Suprapubic skin (tissue), 4 donors: ENCODE data around the gene SNX13.

Experiments
- CTCF ChIP-seq, 2 donors: fragments of 200-600 bp in 1 of 2; fragments of 450-650 bp in 1 of 2; sonication (generic) in 1 of 2; IDR thresholded peaks; one replicate each; pipeline ENCODE4 v1.5.1; 2016 to 2019; ENCODE audit warnings: antibody characterized with exemption in 2 of 2, mild to moderate bottlenecking in 1 of 2, moderate library complexity in 1 of 2
- EP300 ChIP-seq: sonication (generic); formaldehyde crosslinking; IDR thresholded peaks from one replicate; pipeline ENCODE4 v1.6.1; 2017; ENCODE audit warnings: antibody characterized with exemption
- POLR2A ChIP-seq, 2 donors: fragments of 450-650 bp; IDR thresholded peaks; one replicate each; pipeline ENCODE4 v1.6.1; 2017; ENCODE audit warnings: antibody characterized with exemption in 2 of 2, mild to moderate bottlenecking in 2 of 2, moderate library complexity in 2 of 2
- POLR2AphosphoS5 ChIP-seq, 3 donors: sonication (generic); formaldehyde crosslinking; IDR thresholded peaks; one replicate each; pipeline ENCODE4 v1.6.1; 2017; ENCODE audit warnings: antibody characterized with exemption in 3 of 3

DNA sequence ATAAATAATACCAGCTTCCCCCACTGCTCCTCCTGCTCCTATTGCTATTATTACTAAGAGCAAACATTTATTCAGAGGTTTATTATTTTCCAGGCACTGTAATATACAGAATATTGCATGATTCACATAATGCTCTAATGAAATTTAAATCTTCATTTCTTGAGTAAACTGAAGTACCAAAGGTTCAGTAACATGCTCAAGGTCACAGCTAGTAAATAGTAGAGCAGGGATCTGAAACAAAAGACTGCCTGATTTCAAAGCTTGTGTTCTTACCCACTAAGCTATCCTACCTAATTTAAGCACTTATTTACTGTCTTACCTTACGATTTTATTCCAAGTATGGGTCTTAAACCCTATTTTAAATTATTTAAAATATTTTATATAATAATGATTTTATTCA lies 126.2 kb downstream of the SNX13 start:
- TF ChIP-seq CTCF (IDR thresholded peaks at IDR 0.05) (no peak), POLR2AphosphoS5 (IDR thresholded peaks at IDR 0.05) (no peak), POLR2A (IDR thresholded peaks at IDR 0.05) (no peak), EP300 (no peak)
